ENCODE results near the gene SAP30BP.

SAP30BP gene

GRCh38 chr17:75752405-75752709 lies 85.2 kb downstream of the SAP30BP start:
- TF ChIP-seq ZNF70 (CRISPR knock-in tag; IDR thresholded peaks at IDR 0.05) (no peak), ARNTL (CRISPR knock-in tag; IDR thresholded peaks at IDR 0.05; ENCODE audit: borderline replicate concordance, low read depth) (no peak), BACH2 (CRISPR knock-in tag; IDR thresholded peaks at IDR 0.05; ENCODE audit: borderline replicate concordance) (no peak), ISL1 (CRISPR knock-in tag; IDR thresholded peaks at IDR 0.05) (no peak), SNAI2 (CRISPR knock-in tag; IDR thresholded peaks at IDR 0.05) (no peak), ZNF565 (CRISPR knock-in tag; conservative IDR thresholded peaks at IDR 0.05; ENCODE audit: low read depth) (no peak), RARB (CRISPR knock-in tag; IDR thresholded peaks at IDR 0.05) (no peak), POU6F1 (CRISPR knock-in tag; IDR thresholded peaks at IDR 0.05; ENCODE audit: borderline replicate concordance, low read depth) (no peak), TCF4 (CRISPR knock-in tag; IDR thresholded peaks at IDR 0.05; ENCODE audit: borderline replicate concordance) (no peak), OSR1 (CRISPR knock-in tag; IDR thresholded peaks at IDR 0.05) (no peak), ZFP30 (CRISPR knock-in tag; IDR thresholded peaks at IDR 0.05) (no peak), ZFP3 (CRISPR knock-in tag; IDR thresholded peaks at IDR 0.05) (no peak)
- TF ChIP-seq, protein P1, sequence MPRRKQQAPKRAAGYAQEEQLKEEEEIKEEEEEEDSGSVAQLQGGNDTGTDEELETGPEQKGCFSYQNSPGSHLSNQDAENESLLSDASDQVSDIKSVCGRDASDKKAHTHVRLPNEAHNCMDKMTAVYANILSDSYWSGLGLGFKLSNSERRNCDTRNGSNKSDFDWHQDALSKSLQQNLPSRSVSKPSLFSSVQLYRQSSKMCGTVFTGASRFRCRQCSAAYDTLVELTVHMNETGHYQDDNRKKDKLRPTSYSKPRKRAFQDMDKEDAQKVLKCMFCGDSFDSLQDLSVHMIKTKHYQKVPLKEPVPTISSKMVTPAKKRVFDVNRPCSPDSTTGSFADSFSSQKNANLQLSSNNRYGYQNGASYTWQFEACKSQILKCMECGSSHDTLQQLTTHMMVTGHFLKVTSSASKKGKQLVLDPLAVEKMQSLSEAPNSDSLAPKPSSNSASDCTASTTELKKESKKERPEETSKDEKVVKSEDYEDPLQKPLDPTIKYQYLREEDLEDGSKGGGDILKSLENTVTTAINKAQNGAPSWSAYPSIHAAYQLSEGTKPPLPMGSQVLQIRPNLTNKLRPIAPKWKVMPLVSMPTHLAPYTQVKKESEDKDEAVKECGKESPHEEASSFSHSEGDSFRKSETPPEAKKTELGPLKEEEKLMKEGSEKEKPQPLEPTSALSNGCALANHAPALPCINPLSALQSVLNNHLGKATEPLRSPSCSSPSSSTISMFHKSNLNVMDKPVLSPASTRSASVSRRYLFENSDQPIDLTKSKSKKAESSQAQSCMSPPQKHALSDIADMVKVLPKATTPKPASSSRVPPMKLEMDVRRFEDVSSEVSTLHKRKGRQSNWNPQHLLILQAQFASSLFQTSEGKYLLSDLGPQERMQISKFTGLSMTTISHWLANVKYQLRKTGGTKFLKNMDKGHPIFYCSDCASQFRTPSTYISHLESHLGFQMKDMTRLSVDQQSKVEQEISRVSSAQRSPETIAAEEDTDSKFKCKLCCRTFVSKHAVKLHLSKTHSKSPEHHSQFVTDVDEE (CRISPR knock-in tag; IDR thresholded peaks at IDR 0.05) = no peak
- ATAC-seq = no peak

DNA sequence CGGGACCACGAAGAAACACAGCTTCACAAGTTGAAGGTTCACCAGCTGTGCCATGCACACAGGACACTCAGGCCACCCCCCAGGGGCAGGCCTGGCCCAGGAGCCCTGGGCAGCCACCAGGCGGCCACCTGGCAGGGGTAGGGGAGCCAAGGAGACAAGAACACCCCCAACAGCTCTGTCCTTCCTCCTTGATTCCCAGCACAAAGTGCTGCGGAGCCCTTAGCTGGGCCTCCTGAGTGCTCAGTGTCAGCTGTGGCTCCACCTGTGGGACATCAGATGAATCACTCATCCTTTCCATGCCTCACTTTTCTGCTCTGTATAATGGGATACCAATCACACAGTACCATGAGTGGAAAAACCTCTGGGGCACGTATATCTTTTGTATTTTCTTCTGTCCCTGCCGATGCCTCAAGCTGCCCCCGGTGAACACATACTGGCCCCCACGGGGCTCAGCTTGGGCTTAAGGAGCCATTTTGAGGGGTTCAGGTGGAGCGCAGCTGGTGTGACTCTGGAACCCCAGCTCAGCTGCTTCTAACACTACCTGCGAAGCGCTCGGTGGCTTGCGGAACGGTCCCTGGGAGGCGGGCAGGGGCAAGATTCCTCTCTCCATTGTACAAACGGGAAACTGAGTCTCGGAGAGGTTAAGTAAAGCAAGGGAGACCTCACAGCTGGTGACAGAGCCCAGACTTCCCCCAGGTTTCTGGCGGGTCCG lies 85.8 kb downstream of the SAP30BP start:
- no peak for TF ChIP-seq TCF4 (CRISPR knock-in tag; IDR thresholded peaks at IDR 0.05; ENCODE audit: borderline replicate concordance)
- no peak for TF ChIP-seq ARNTL (CRISPR knock-in tag; IDR thresholded peaks at IDR 0.05; ENCODE audit: borderline replicate concordance, low read depth)
- TF ChIP-seq TOX (CRISPR knock-in tag; IDR thresholded peaks at IDR 0.05; ENCODE audit: borderline replicate concordance) = no peak
- TF ChIP-seq SNAI2 (CRISPR knock-in tag; IDR thresholded peaks at IDR 0.05) = no peak
- TF ChIP-seq, protein P1 (CRISPR knock-in tag; IDR thresholded peaks at IDR 0.05) = no peak
- no peak for TF ChIP-seq GLIS3 (CRISPR knock-in tag; IDR thresholded peaks at IDR 0.05)
- no peak for TF ChIP-seq ZFP30 (CRISPR knock-in tag; IDR thresholded peaks at IDR 0.05)
- TF ChIP-seq RARB (CRISPR knock-in tag; IDR thresholded peaks at IDR 0.05) = no peak
- no peak for TF ChIP-seq CSDC2 (CRISPR knock-in tag; IDR thresholded peaks at IDR 0.05)
- TF ChIP-seq ZFP3 (CRISPR knock-in tag; IDR thresholded peaks at IDR 0.05) = no peak
- no peak for TF ChIP-seq BACH2 (CRISPR knock-in tag; IDR thresholded peaks at IDR 0.05; ENCODE audit: borderline replicate concordance)
- no peak for TF ChIP-seq ZC3H10 (CRISPR knock-in tag; IDR thresholded peaks at IDR 0.05)
- TF ChIP-seq, protein P2, sequence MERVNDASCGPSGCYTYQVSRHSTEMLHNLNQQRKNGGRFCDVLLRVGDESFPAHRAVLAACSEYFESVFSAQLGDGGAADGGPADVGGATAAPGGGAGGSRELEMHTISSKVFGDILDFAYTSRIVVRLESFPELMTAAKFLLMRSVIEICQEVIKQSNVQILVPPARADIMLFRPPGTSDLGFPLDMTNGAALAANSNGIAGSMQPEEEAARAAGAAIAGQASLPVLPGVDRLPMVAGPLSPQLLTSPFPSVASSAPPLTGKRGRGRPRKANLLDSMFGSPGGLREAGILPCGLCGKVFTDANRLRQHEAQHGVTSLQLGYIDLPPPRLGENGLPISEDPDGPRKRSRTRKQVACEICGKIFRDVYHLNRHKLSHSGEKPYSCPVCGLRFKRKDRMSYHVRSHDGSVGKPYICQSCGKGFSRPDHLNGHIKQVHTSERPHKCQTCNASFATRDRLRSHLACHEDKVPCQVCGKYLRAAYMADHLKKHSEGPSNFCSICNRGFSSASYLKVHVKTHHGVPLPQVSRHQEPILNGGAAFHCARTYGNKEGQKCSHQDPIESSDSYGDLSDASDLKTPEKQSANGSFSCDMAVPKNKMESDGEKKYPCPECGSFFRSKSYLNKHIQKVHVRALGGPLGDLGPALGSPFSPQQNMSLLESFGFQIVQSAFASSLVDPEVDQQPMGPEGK (CRISPR knock-in tag; IDR thresholded peaks at IDR 0.05; ENCODE audit: borderline replicate concordance) = no peak
- ATAC-seq = no peak

DNA sequence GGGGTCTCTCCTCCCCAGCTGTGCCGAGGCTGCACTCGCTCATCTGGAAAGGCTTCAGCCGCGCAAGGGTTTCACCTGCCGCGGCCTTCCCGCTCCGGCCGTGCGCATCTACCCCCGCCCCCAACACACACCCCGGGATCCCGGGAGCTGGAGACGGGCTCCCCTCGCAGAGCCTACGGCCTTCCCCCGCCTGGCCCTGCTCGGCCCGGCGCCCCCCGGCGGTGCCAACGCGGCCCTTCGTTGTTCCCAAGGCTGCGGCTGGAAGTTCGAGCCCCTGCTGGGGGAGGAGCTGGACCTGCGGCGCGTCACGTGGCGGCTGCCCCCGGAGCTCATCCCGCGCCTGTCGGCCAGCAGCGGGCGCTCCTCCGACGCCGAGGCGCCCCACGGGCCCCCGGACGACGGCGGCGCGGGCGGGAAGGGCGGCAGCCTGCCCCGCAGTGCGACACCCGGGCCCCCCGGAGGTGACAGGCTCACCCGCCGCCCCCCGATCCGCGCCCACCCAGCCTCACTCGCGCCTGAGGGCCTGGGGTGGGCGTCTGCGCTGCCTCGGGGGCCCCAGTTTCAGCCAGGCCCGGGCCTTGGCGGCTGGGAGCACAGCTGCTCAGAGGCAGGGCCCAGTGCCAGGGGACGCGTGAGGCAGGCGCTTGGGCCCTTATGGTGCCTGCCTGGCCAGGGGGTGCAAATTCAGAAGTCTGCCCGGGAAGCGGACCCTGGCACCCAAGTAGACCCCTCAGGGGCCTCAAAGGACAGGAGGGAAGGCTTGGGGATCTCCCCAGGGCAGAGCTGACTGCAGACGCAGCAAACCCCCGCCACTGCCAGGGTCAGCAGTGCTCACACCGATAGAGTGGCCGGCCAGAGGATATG lies 86.6 kb downstream of the SAP30BP start:
- peak; percentile 72 for ATAC-seq
- 0 out of 2 replicates have a peak, but pooled peaks have one; percentile 55 for TF ChIP-seq ARNTL (CRISPR knock-in tag; IDR thresholded peaks at IDR 0.05; ENCODE audit: borderline replicate concordance, low read depth)
- no peak for TF ChIP-seq ZFP30 (CRISPR knock-in tag; IDR thresholded peaks at IDR 0.05)
- TF ChIP-seq OSR1 (CRISPR knock-in tag; IDR thresholded peaks at IDR 0.05) = no peak
- TF ChIP-seq SNAI2 (CRISPR knock-in tag; IDR thresholded peaks at IDR 0.05) = 0 out of 2 replicates have a peak, but pooled peaks have one; percentile 10
